ENCODE results near the gene CYTL1.
"Not testable (repeated sequence)": the region's sequence is repeated elsewhere in the genome, so short reads cannot be mapped to it uniquely, and the experiment has no call there.

CYTL1 gene

GRCh38 chr4:5003372-5003857 lies 15.8 kb downstream of the CYTL1 start:
- no peak for DNase-seq (ENCODE audit: low read depth in 2 of 2, low spot score in 1 of 2)

DNA sequence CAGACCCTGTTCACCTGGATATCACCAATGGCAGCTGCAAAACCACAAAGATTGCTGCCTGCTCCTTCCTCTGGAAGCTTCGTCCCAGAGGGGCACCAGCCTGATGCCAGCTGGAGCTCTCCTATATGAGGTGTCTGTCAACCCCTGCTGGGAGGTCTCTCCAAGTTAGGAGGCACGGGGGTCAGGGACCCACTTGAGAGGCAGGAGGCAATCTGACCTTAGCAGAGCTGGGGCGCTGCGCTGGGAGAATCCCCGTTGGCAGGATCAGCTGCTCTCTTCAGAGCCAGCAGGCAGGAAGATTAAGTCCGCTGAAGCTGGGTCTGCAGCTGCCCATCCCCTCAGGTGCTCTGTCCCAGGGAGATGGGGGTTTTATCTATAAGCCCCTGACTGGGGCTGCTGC lies 17.6 kb downstream of the CYTL1 start:
- DNase-seq (ENCODE audit: low read depth in 2 of 2, low spot score in 1 of 2): not testable (repeated sequence)

DNA sequence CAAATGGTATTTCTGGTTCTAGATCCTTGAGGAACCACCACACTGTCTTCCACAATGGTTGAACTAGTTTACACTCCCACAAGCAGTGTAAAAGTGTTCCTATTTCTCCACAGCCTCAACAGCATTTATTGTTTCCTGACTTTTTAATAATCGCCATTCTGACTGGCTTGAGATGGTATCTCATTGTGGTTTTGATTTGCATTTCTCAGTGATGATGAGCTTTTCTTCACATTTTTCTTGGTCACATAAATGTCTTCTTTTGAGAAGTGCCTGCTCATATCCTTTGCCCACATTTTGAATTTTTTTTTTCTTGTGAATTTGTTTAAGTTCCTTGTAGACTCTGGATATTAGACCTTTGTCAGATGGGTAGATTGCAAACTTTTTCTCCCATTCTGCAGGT lies 22.3 kb downstream of the CYTL1 start:
- not testable (repeated sequence) for DNase-seq (ENCODE audit: low read depth in 2 of 2, low spot score in 1 of 2)

GRCh38 chr4:4995908-4996265 lies 23.4 kb downstream of the CYTL1 start:
- no peak for DNase-seq (ENCODE audit: low read depth in 2 of 2, low spot score in 1 of 2)

DNA sequence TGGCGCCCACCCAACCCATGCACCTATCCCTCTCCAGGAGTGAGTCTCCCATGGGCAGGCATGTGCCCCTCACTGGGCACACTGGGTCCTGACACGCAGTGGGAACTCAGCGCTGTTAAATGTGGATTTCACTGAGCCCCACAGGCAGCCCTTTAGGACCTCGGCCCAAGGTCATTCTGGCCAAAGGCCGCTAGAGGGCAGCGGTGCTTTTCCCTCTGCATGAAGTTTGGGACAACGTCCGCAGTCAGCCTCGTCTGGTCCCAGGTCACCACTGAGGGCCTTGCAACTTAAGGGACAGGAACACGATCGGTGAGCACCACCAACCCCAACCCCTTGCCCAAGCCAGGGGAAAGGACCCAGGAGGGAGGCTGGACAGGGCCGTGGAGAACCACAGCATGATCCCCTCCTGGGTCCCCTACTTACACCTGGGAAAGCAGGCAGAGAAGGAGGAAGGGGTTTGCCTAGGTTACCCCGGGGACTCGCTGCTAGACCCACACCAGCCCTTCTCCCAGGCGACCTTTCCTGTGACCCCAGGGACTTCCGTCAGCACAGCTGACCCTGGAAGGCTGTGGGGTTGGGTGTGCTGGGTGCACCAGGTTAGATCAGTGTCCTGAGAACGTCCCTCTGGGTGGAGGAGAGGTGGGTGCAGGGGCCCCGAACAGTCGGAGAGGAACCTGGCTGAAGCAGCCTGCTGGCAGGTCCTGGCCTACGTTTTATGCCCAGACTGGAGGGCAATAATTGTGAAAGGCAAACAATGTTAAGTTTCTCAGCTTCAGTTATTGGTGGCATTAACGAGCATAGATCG lies 24.0 kb downstream of the CYTL1 start:
- no peak for DNase-seq (ENCODE audit: low read depth in 2 of 2, low spot score in 1 of 2)

- no peak for DNase-seq (ENCODE audit: low read depth in 2 of 2, low spot score in 1 of 2)
Observed at GRCh38 chr4:4994312-4995097, 24.8 kb downstream of the CYTL1 start.

DNA sequence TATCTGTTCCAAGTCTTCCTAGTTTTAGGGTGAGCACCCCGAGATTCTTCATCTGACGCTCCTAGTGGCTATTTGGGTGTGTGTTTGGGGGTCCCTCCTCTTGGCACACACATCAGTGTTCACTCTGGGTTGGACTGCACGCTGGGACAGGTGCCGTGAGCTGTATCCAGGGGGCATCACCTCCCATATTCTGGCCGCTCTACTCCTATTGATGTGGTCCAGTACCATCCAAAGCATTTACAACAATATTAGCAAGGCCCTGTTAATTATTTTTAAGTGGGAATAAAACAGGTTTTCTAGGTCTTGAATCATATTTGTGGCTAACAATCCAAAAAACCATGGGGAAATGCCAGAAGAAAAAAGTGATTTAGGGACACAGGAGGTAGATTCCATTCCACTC lies 26.4 kb downstream of the CYTL1 start:
- DNase-seq (ENCODE audit: low read depth in 2 of 2, low spot score in 1 of 2): no peak

GRCh38 chr4:4991541-4992099 lies 27.6 kb downstream of the CYTL1 start:
- no peak for DNase-seq (ENCODE audit: low read depth in 2 of 2, low spot score in 1 of 2)

DNA sequence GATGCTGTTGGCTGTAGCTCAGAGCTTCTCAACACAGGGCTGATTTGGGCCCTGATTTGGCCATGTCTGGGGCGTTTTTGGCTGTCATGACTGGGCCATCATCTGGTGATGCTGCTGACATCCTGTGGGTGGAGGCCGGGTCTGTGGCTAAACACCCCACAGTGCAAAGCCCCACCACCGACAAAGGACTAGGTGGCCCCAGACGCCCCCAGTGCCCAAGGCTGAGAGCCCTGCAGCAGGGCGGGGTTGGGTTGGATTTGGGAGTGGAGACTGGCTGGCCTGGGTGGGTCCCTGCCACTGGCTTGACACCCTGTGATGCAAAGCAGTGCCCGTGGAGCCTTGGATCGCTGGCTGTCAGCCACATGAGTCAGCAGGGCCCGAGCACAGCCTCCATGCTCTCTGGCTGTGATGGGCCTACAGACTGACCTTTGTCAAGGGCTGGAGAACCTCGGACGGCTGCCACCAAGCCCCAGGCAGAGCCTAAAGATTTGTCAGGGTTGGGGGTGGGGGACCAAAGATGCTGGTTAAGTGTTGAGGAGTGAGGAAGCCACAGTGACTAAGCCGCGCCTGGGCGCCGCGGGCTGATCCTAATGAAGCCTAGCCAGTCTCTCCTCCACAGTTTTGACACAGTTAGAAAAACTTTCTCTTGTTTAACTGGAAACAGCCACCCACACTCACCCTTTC lies 28.3 kb downstream of the CYTL1 start:
- DNase-seq (ENCODE audit: low read depth in 2 of 2, low spot score in 1 of 2): no peak

DNA sequence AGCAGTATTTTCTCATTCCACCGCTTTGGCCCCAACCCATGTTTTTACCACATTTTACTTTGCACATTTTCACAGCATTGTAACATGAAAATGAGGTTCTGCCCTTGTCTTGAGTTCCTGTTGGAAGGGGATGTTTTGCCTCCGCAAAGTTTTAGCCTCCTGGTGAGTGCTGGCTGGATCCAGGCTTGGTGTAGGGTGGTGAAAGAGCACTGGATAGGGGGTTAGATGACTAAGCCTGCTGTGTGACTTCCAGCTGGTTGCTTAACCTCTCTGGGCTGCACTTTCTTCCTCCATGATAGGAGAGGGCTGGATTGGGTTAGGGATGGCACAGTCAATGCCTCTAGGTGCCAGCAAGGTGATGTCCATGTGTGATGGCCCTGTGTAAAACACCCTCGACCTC lies 28.9 kb downstream of the CYTL1 start:
- no peak for DNase-seq (ENCODE audit: low read depth in 2 of 2, low spot score in 1 of 2)

DNA sequence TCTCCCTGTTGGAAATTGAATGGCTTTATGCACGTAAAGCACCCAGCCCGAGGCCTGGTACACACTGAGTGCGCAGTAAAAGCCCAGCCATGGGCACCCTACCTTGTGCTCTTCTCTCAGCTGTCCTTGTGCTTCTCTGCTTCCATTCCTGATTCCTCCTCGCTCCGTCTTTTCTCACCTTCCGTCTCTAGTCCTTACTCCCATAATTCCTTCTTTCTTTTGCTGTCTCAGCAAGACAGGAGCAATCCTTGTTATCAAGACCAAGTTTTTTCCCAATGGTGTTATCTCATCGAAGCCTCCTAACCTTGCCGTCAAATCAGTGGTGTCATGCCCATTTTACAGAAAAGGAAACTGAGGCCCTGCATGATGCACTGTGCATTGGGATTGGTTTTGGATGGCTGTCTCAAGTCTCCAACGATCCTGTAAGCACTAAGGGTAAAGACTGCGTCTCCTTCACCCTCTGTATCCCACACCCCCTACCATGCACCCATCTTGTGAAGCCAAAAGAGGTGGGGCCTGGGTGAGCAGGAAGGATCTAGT lies 30.1 kb downstream of the CYTL1 start:
- no peak for DNase-seq (ENCODE audit: low read depth in 2 of 2, low spot score in 1 of 2)

- no peak for DNase-seq (ENCODE audit: low read depth in 2 of 2, low spot score in 1 of 2)
Observed at GRCh38 chr4:4987656-4988055, 31.6 kb downstream of the CYTL1 start.

DNA sequence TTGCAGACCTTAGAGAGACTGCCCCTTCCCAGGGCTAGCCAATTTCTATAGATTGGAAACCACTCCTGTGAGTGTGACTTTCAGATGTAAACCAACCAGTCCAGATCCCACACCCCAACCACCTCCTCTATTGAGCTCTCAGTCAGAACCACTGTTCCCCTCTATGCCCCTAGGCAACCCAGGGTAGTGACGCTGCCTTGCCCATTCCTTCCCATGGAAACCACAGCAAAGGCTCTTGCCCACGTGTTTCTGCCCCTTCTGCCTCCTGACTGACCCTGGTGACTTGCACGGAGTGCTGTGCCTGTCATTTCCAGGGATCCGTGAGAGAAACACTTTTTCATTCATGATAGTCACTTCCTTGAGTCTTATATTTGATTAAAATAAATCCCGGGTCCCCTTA lies 32.4 kb downstream of the CYTL1 start:
- DNase-seq (ENCODE audit: low read depth in 2 of 2, low spot score in 1 of 2): no peak

DNA sequence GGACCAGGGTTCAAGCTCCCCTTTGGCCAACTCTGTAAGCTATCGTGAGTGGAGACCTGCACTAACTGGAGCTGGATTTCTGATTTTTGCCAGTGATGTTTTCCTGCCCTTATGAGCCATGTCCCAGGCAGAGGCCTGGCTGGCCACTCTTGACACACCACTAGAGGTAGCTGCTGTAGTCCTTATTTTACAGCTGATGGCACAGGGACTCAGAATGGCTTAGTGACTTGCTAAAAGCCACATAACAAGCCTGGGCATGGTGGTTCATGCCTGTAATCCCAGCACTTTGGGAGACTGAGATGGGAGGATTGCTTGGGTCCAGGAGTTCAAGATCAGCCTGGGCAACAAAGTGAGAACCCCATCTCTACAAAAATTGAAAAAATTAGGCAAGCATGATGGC lies 33.4 kb downstream of the CYTL1 start:
- DNase-seq (ENCODE audit: low read depth in 2 of 2, low spot score in 1 of 2): no peak

GRCh38 chr4:4985036-4985435 lies 34.2 kb downstream of the CYTL1 start:
- DNase-seq (ENCODE audit: low read depth in 2 of 2, low spot score in 1 of 2): no peak

- DNase-seq (ENCODE audit: low read depth in 2 of 2, low spot score in 1 of 2): no peak
Observed at GRCh38 chr4:4984186-4984585, 35.1 kb downstream of the CYTL1 start.

DNA sequence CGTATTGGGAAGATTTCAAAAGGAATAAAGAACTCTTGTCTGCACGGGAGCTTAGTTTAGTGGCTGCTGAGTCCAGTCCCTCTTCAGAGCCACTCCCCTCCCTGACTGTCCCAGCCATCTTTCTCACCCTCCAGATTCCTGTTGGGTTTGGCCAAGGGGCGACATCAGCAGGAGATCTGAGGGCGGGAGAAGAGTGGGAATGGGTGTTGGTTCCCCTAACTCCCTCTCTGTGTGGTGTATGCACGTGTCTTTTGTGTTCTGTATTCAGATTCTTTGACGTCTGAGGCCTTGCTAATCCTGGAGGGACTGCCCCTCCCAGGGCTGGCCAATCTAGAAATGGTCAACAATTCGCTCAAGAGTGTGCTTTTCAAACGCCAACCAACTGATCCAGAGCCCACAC lies 37.4 kb downstream of the CYTL1 start:
- DNase-seq (ENCODE audit: low read depth in 2 of 2, low spot score in 1 of 2): no peak

DNA sequence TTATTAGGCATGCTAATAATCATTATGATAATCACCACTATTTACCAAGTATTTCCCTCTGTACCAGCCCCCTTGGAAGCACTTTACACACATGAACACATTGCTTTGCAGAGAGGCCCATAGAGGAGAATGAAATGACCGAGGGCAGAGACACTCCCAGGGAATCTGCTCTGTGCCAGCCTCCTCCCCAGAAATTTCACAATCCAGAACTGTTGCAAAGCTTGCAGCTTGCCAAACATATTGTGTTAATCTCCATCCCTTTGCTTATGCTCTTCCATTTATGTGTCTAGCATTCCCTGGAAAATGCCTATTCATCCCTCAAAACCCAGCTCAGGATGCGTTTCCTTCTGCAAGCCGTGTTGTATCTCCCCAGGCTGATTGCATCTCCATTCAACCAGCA lies 37.8 kb downstream of the CYTL1 start:
- DNase-seq (ENCODE audit: low read depth in 2 of 2, low spot score in 1 of 2): no peak

DNA sequence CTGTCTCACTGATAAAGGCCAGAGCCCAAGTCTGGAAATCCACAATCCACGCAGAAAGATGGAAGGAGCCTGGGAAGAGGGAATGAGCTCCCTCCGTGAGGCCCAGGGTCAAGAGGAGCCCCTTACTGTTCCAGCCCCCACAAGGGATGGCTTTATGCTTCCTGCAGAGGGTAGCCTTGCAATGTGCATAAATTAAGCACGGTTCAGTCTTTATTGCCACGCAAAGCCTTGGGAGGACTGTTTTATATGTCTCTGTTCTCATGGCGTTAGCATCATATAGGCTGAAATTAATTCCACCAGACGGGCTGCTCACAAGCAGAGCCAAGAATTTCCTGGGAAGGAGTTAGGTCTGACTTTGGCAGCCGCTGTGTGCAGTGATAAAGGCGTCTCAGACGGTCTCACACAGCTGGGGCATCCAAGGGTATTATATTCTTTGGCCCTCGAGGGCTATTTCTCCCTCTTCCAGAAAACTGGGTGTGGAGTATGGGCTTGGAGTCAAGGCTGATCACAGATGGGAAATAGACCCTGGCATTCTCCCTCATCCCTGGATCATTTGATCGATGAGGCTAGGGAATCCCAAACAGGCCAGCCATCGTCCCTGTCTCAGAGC lies 38.5 kb downstream of the CYTL1 start:
- DNase-seq (ENCODE audit: low read depth in 2 of 2, low spot score in 1 of 2): no peak

- no peak for DNase-seq (ENCODE audit: low read depth in 2 of 2, low spot score in 1 of 2)
Observed at GRCh38 chr4:4979971-4980370, 39.3 kb downstream of the CYTL1 start.

GRCh38 chr4:4974727-4975126 lies 44.5 kb downstream of the CYTL1 start:
- no peak for DNase-seq (ENCODE audit: low read depth in 2 of 2, low spot score in 1 of 2)

Data from stimulated activated CD8-positive, alpha-beta memory T cell treated with anti-CD3 and anti-CD28 coated beads, Interleukin-4, amount 100 ng/mL, for 4 hours (primary cell).